GM19239 (cell line): ENCODE data around the gene ANKRD6.

Source experiments
- DNase-seq: peaks from one replicate; pipeline ENCODE4 v3.0.0; 2011; ENCODE audit warnings: low spot score; ENCODE audit not compliant: insufficient read length
- FAIRE-seq: peaks from 2 replicates; lab custom pipeline; 2011; peaks lifted over from hg19 to GRCh38; lab: Jason Lieb, UNC

Gene ANKRD6

GRCh38 chr6:89585154-89585553, 152.2 kb downstream of the ANKRD6 start:
- DNase-seq = no peak

GRCh38 chr6:89589297-89590025, 156.5 kb downstream of the ANKRD6 start:
- DNase-seq (no peak), FAIRE-seq (no peak)

More at GRCh38 chr6:89585154-89585553, 152.2 kb downstream of the ANKRD6 start:
- no peak for FAIRE-seq

GRCh38 chr6:89590133-89590532, 157.2 kb downstream of the ANKRD6 start:
- FAIRE-seq (no peak), DNase-seq (no peak)

GRCh38 chr6:89591745-89592144, 158.8 kb downstream of the ANKRD6 start:
- DNase-seq (no peak), FAIRE-seq (no peak)

- DNase-seq (peak; percentile 32), FAIRE-seq (peak; percentile 80)
These were observed 163.1 kb downstream of the ANKRD6 start for GRCh38 chr6:89596056-89596455.

GRCh38 chr6:89596484-89596883, 163.5 kb downstream of the ANKRD6 start:
- no peak for DNase-seq
- FAIRE-seq = no peak

- FAIRE-seq (no peak), DNase-seq (no peak)
These were observed 164.4 kb downstream of the ANKRD6 start for GRCh38 chr6:89597372-89597771.

GRCh38 chr6:89597988-89598387, 165.0 kb downstream of the ANKRD6 start:
- peak; percentile 8 for FAIRE-seq

GRCh38 chr6:89599727-89600126, 166.8 kb downstream of the ANKRD6 start:
- DNase-seq = no peak
- no peak for FAIRE-seq

More at GRCh38 chr6:89597988-89598387, 165.0 kb downstream of the ANKRD6 start:
- DNase-seq = no peak

GRCh38 chr6:89602166-89602565, 169.2 kb downstream of the ANKRD6 start:
- DNase-seq = no peak
- FAIRE-seq = no peak

- FAIRE-seq = no peak
- DNase-seq = no peak
These were observed 171.7 kb downstream of the ANKRD6 start for GRCh38 chr6:89604653-89605052.

GRCh38 chr6:89605861-89606260, 172.9 kb downstream of the ANKRD6 start:
- no peak for DNase-seq
- no peak for FAIRE-seq

GRCh38 chr6:89610149-89610642, 177.2 kb downstream of the ANKRD6 start:
- DNase-seq (peak; percentile 46), FAIRE-seq (peak; percentile 87)

- no peak for DNase-seq
- FAIRE-seq = no peak
These were observed 178.7 kb downstream of the ANKRD6 start for GRCh38 chr6:89611666-89612065.

GRCh38 chr6:89612121-89612520, 179.2 kb downstream of the ANKRD6 start:
- no peak for FAIRE-seq
- no peak for DNase-seq

GRCh38 chr6:89613790-89614189, 180.8 kb downstream of the ANKRD6 start:
- FAIRE-seq = no peak
- no peak for DNase-seq

GRCh38 chr6:89615882-89616281, 182.9 kb downstream of the ANKRD6 start:
- DNase-seq (no peak), FAIRE-seq (no peak)

GRCh38 chr6:89616531-89616930, 183.6 kb downstream of the ANKRD6 start:
- no peak for FAIRE-seq
- DNase-seq = no peak

GRCh38 chr6:89618026-89618425, 185.1 kb downstream of the ANKRD6 start:
- FAIRE-seq (no peak), DNase-seq (no peak)

- DNase-seq = no peak
- FAIRE-seq = no peak
These were observed 186.6 kb downstream of the ANKRD6 start for GRCh38 chr6:89619567-89619966.

GRCh38 chr6:89623749-89624148, 190.8 kb downstream of the ANKRD6 start:
- no peak for DNase-seq
- no peak for FAIRE-seq

GRCh38 chr6:89630488-89630887, 197.5 kb downstream of the ANKRD6 start:
- DNase-seq = no peak
- FAIRE-seq = no peak
